ENCODE measurements around the gene CD200R1L.

The CD200R1L gene

DNA sequence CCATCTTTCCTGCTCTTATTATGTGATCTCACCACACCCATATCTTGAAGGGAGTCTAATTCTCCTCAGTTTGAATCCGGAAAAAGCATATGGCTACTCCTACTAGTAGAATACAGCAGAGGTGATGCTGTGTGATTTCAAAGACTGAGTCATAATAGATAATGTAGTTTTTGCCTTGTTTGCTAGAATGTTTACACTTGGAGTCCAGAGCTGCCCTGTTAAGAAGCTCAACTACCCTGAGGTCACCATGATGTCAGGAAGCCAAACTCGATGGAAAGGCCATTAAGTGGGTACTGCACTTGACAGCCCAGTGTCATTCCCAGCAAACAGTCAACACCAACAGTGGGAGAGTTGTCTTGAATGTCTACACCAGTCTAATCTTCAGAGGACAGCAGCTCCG, 56.9 kb downstream of the CD200R1L start:
- H2AFZ ChIP-seq (ENCODE audit: low read length): no peak overlapping the region
- no peaks in the 10 kb centered on the region for H4K20me1 ChIP-seq (ENCODE audit: insufficient read depth, low read length, poor library complexity, severe bottlenecking)
- H3K9ac ChIP-seq (ENCODE audit: low read depth, low read length, poor library complexity, severe bottlenecking): no peak overlapping the region
- no peaks in the 10 kb centered on the region for H3K36me3 ChIP-seq (ENCODE audit: insufficient read depth, low read length)
- no peaks in the 10 kb centered on the region for H3K79me2 ChIP-seq (ENCODE audit: insufficient read depth, low read length)
- H3K4me2 ChIP-seq (ENCODE audit: low read depth, low read length, poor library complexity, severe bottlenecking): no peak overlapping the region
- H3K4me1 ChIP-seq (ENCODE audit: insufficient read depth, low read length, poor library complexity, severe bottlenecking): peaks cover 14% of the 10 kb centered on the region
- H3K9me3 ChIP-seq (ENCODE audit: insufficient read depth, low read depth, low read length): no peaks in the 10 kb centered on the region; the same call in 1 of the 2 replicates
- no peaks in the 10 kb centered on the region for H3K27me3 ChIP-seq (ENCODE audit: insufficient read depth, low read length, poor library complexity, severe bottlenecking)
- no peaks in the 10 kb centered on the region for H3F3A ChIP-seq (ENCODE audit: low read depth)
- TF ChIP-seq, protein P1, sequence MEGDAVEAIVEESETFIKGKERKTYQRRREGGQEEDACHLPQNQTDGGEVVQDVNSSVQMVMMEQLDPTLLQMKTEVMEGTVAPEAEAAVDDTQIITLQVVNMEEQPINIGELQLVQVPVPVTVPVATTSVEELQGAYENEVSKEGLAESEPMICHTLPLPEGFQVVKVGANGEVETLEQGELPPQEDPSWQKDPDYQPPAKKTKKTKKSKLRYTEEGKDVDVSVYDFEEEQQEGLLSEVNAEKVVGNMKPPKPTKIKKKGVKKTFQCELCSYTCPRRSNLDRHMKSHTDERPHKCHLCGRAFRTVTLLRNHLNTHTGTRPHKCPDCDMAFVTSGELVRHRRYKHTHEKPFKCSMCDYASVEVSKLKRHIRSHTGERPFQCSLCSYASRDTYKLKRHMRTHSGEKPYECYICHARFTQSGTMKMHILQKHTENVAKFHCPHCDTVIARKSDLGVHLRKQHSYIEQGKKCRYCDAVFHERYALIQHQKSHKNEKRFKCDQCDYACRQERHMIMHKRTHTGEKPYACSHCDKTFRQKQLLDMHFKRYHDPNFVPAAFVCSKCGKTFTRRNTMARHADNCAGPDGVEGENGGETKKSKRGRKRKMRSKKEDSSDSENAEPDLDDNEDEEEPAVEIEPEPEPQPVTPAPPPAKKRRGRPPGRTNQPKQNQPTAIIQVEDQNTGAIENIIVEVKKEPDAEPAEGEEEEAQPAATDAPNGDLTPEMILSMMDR (conservative IDR thresholded peaks at IDR 0.05; ENCODE audit: low read length): no peak
- TF ChIP-seq EZH2phosphoT487 (IDR thresholded peaks at IDR 0.05; ENCODE audit: borderline replicate concordance): no peak
- H3K9me2 ChIP-seq (replicated peaks; ENCODE audit: low read depth, low read length): no peaks in the 10 kb centered on the region
- H3K4me3 ChIP-seq (ENCODE audit: low read length, poor library complexity, severe bottlenecking): no peak overlapping the region

DNA sequence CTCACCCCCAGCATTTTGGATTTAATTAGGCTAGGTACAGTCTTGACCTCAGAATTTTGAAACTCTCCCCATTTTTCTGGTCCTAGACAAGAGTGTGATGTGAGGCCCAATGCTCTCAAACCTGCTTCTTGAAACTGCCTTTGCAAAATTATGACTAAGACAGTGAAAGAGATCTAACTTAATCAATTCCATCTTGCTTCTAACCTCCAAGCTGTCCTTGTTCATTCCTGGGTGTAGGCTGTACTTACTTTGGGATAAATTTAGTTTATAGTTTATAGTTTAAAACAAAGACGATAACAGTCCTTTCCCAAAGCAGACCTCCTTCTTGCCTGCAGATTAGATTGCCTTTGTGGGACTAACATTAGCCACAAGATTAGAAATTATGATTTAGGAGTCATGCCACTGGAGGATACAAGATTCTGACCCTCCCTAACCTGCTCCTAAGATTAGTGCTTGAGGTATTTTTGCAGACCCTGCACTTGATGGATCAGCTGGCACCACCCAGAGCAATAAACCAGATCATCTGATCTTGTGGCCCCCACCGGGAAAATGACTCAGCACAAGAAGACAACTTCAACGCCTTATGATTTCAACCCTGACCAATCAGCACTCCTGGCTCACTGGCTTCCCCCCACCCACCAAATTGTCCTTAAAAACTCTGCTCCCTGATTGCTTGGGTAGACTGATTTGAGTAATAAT, 59.6 kb downstream of the CD200R1L start:
- no peak overlapping the region for H3K9ac ChIP-seq (ENCODE audit: low read depth, low read length, poor library complexity, severe bottlenecking)
- no peak overlapping the region for H3K4me3 ChIP-seq (ENCODE audit: low read length, poor library complexity, severe bottlenecking)
- no peaks in the 10 kb centered on the region for H3F3A ChIP-seq (ENCODE audit: low read depth)

DNA sequence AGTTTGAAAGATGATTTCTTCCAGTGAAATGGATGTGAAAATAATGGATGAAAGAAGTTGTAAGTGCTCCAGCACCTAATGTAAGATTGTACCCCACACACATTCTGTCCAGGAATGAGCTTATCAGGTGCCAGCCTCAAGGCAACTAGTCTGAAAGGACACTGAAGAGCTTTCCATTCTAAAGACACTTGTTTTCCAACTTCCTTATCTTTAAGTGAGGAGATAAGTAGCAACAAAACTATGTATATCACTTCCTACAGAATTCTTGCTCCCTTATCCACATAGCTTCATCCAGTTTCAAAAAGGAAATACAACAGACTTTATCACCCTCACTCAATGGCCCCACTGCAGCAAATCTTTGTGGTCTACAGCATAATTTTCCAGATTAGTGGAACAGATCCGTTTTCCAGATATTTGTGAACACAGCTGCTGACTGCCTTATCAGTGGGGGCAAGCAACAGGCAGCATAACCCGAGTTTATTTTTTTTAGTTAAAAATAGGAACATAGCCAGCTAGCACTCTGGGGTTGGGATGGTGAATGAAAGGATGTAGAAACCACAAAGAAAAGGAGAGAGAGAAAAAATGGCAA, 60.6 kb downstream of the CD200R1L start:
- TF ChIP-seq, protein P1 (conservative IDR thresholded peaks at IDR 0.05; ENCODE audit: low read length): no peak
- TF ChIP-seq EZH2phosphoT487 (IDR thresholded peaks at IDR 0.05; ENCODE audit: borderline replicate concordance): no peak
- Histone ChIP-seq H3K9me2 (replicated peaks; ENCODE audit: low read depth, low read length) (no peaks in the 10 kb centered on the region), H4K20me1 (ENCODE audit: insufficient read depth, low read length, poor library complexity, severe bottlenecking) (no peaks in the 10 kb centered on the region), H2AFZ (ENCODE audit: low read length) (no peak overlapping the region), H3K4me2 (ENCODE audit: low read depth, low read length, poor library complexity, severe bottlenecking) (no peak overlapping the region), H3K4me3 (ENCODE audit: low read length, poor library complexity, severe bottlenecking) (no peak overlapping the region), H3K4me1 (ENCODE audit: insufficient read depth, low read length, poor library complexity, severe bottlenecking) (no peaks in the 10 kb centered on the region), H3K9ac (ENCODE audit: low read depth, low read length, poor library complexity, severe bottlenecking) (no peak overlapping the region), H3K79me2 (ENCODE audit: insufficient read depth, low read length) (no peaks in the 10 kb centered on the region), H3K9me3 (ENCODE audit: insufficient read depth, low read depth, low read length) (no peaks in the 10 kb centered on the region; the same call in 1 of the 2 replicates), H3K27me3 (ENCODE audit: insufficient read depth, low read length, poor library complexity, severe bottlenecking) (no peaks in the 10 kb centered on the region), H3F3A (ENCODE audit: low read depth) (no peaks in the 10 kb centered on the region), H3K36me3 (ENCODE audit: insufficient read depth, low read length) (no peaks in the 10 kb centered on the region)

More for the DNA sequence above, 59.6 kb downstream of the CD200R1L start:
- TF ChIP-seq, protein P1 (conservative IDR thresholded peaks at IDR 0.05; ENCODE audit: low read length): no peak
- TF ChIP-seq EZH2phosphoT487 (IDR thresholded peaks at IDR 0.05; ENCODE audit: borderline replicate concordance): no peak
- no peaks in the 10 kb centered on the region for H3K9me2 ChIP-seq (replicated peaks; ENCODE audit: low read depth, low read length)
- H3K4me1 ChIP-seq (ENCODE audit: insufficient read depth, low read length, poor library complexity, severe bottlenecking): no peaks in the 10 kb centered on the region
- no peaks in the 10 kb centered on the region; the same call in 1 of the 2 replicates for H3K9me3 ChIP-seq (ENCODE audit: insufficient read depth, low read depth, low read length)
- no peak overlapping the region for H3K4me2 ChIP-seq (ENCODE audit: low read depth, low read length, poor library complexity, severe bottlenecking)
- H4K20me1 ChIP-seq (ENCODE audit: insufficient read depth, low read length, poor library complexity, severe bottlenecking): no peaks in the 10 kb centered on the region
- H3K27me3 ChIP-seq (ENCODE audit: insufficient read depth, low read length, poor library complexity, severe bottlenecking): no peaks in the 10 kb centered on the region
- H3K79me2 ChIP-seq (ENCODE audit: insufficient read depth, low read length): no peaks in the 10 kb centered on the region
- no peaks in the 10 kb centered on the region for H3K36me3 ChIP-seq (ENCODE audit: insufficient read depth, low read length)
- no peak overlapping the region for H2AFZ ChIP-seq (ENCODE audit: low read length)

Measured in Loucy (cell line).